SIG-M5 (cell line): ENCODE data around the gene ANKRD23.
"Not testable (repeated sequence)": the region's sequence is repeated elsewhere in the genome, so short reads cannot be mapped to it uniquely, and the experiment has no call there.

Experiments
- DNase-seq: peaks from one replicate; lab custom pipeline; 2025; lab: John Stamatoyannopoulos, UW

ANKRD23 gene

GRCh38 chr2:96863575-96864342, 19.9 kb upstream of the ANKRD23 start:
- DNase-seq = no peak

GRCh38 chr2:96863056-96863455, 19.2 kb upstream of the ANKRD23 start:
- DNase-seq = not testable (repeated sequence)

DNA sequence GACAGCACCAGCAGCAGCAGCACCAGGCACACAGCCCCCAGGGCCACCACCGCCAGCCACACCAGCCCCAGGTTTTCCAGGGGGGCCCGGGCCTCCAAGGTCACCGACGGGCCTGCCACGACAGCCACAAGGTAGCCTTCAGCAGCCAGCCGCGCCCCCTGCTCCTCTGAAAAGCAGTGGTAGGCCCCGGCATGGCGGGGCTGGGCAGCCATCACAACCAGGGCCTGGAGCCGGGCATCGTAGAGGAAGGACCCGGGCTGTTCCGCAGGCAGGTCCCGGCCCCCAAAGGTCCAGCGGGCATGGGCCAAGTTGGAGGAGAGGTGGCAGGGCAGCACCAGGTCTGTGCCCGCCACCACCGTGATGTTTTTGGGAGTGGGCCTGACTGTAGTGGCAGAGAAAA, 17.3 kb upstream of the ANKRD23 start:
- DNase-seq = no peak

GRCh38 chr2:96860065-96861029, 16.5 kb upstream of the ANKRD23 start:
- no peak for DNase-seq

DNA sequence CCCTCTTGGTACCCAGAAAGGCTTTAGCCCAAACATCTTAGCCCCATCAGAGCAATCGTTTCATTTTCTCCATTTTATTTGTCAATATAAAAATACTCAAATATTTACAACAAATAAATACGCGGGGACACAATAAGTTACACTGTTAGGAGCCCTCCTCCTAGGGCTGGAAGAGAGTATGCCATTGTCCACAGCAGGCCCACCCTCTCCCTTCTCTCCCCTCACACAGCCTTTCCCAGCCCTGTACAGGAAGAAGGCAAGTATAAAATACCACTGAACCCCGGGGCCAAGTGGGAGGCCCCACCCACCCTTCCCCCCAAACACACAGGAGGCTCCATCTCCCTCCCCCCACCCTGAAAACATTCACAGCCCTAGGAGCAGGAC, 15.9 kb upstream of the ANKRD23 start:
- DNase-seq = no peak

DNA sequence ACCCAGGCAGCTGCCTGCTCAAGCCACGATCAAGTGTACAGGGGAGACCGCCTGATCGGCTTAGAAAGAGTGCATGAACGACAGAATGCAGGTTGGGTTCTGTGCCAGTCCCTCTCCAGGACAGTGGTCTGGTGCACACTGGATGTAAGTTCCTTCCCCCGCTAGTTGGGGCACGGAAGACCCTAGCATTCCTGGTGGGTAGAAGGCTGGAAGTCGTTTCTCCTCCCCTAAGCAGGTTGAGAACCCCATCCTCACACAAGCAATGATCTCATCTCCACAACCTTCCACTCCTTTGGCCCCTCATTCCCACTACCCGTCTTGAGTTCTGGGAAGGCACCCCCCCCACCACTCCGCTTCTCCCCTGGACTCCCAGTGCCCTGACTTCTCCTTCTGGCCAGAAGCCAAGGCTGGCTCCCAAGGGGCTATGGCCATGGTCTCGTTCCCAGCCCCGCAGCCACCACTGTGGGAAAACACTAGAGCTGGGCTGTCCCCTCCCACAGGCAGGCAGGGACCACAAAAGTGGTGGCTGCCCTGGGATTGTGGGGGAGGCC, 15.4 kb upstream of the ANKRD23 start:
- DNase-seq = no peak

GRCh38 chr2:96857667-96858372, 14.0 kb upstream of the ANKRD23 start, which contains the start of gene ANKRD39:
TSS of gene ANKRD39 (minus strand) at chr2:96858016. CDS start at chr2:96857987, 29 bp downstream.
- DNase-seq = peak; percentile 82

DNA sequence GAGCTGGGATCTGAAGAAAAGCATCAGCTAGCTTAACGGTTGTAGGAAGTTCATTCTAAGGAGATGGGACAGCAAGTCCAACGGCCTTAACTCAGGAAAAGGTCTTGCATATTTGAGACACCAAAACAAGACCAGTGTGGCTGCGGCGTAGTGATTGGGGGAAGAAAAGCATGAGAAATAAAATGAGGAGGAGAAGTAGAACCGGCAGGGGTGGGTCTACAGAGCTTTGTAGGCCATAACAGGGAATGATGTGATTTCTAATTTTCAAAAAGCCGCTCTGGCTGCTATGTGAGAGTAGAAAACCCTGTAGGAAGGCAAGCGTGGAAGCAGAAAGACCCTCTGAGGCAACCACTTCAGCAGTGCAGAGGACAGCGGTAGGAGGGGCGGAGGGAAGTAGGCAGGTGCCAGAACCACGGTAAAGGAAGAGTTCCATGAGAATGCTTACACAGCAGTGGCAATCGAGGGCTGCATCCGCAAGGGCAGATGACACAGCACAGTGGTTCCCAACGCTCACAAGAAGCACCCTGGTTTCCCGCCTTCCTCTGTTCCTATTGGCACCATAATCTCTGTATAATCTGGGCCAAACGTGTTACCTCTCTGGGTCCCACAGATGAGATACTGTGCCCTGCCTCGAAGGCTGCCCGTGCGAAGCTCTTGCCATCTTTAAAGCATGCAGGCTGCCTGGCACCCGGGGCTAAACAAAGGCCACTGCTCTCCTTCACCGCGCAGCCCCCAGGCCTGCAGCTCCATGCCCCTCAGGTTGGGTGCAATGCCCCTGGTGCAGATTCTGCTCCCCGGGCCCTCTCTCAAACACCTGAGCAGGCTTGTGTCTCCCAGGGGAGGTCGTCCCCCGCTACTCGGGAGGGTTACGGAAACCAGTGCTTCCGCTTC, 13.2 kb upstream of the ANKRD23 start:
- no peak for DNase-seq

- DNase-seq = no peak
Measured at GRCh38 chr2:96853321-96853720, 9.5 kb upstream of the ANKRD23 start.

DNA sequence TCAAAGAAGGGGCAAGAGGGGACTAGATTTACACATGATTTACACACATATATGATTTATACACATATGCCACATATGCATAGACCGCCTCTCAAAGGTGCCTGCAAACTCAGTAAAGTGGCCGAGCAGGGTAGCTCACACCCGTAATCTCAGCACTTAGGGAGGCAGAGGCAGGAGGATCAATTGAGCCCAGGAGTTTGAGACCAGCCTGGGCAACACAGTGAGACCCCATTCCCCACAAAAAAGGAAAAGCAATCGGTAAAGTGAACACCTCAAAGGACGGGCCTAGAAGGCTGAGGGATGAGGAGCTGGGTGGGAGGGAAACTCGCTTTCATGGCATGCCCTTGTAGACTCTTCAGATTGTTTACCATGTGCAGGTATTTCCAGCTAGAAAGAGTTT, 8.8 kb upstream of the ANKRD23 start:
- DNase-seq = no peak

DNA sequence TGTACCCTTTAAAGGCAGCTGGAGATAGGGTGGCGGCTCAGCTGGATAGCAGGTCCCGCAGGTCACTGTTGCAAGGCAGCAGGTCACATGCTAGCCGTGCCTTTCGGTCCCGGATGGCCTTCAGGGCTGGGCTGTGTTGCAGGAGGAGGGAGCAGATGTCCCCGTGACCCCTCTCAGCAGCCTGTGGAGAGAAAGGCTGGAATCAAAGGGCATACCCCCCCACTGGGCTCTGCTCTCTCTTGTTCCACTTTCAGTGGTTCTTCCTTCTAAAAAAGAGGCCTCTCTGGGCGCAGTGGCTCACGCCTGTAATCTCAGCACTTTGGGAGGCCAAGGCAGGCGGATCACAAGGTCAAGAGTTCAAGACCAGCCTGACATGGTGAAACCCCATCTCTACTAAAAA, 4.4 kb upstream of the ANKRD23 start:
- DNase-seq = no peak

DNA sequence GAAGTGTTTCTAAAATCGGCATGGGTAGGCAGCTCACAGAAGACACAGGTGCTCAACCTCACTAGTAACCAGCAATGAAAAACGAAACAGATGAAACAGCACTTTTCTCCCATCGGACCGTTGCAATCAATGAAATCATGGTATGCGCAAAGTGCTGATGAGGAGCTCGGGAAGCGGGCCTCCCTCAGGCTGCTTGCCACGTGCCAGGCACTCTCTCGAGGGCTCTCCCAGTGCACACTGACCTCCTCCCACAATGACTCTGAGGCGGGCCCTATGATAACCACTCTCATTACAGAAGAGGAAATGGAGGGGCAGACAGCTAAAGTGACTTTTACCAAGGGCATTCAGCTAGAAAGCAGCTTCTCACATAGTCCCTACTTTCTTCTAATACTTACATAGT, 3.8 kb upstream of the ANKRD23 start:
- no peak for DNase-seq

DNA sequence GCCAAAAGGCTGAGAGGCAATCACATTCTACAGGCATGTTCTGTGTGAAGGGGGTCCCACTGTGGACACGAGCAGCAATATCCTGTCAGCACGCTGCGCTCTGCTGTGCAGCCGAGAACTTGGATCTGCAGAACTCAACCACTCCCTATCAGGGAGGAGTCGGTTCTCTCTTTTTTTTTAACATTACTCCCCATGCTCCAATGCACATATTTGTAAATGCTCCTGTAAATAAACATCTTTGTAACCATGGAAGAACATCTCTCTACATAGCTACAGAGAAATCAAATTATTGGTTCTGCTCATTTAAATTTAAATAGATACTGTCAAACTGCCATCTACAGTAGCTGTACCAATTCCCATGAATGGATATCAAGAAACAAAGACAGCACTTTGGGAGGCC, 3.0 kb upstream of the ANKRD23 start:
- no peak for DNase-seq

DNA sequence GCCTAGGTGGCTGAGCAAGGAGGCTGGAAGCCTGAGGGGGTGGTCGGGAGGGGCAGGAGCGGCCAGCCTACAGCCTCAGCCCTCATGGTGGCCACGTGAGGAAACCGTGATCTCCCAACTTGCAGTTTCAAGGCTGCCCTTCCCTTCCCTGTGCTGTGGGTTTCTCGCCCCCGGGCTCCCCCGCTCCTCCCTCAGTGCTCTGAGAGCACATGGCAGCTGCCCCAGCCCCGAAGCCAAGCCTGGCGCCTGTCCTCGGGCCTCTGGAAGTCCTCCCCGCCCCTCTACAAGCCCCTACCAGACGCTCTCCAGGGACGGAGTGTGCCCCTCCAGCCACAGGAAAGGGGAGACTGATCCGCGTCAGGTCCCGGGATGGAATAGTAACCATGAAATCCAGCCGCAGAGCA, 586 bp upstream of the ANKRD23 start:
- DNase-seq = no peak

DNA sequence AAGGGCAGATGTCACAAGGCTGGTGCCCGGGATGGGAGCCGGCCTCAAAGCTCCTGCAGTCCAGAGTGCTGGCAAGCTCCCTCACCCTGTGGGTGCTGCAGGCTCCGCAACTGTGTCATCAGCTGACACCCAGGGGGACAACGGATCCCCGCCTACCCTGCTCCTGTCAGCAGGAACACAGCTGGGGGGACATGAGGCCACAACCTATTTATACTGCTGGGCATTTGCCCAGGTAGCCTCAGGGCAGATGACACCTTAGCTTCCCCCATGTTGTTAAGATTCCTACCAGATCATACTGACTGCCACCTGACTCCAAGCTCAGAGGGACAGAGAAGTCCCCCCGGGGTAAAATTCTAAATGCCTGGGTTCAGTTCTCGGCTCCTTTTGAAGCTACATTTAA, 1.2 kb downstream of the ANKRD23 start:
- DNase-seq = no peak

- no peak for DNase-seq
Measured at GRCh38 chr2:96841701-96842495, 1.9 kb downstream of the ANKRD23 start.

GRCh38 chr2:96839875-96840850, 3.7 kb downstream of the ANKRD23 start:
- DNase-seq = no peak

- no peak for DNase-seq
Measured at GRCh38 chr2:96839293-96839874, 4.4 kb downstream of the ANKRD23 start.
